Left lobe of liver (tissue), 2 donors: ENCODE measurements around the gene GOLGA8N. TPM values are rescaled to one million over a fixed set of nuclear protein-coding genes. Genes with fewer than 3 reads are reported as not detected.

Source experiments
- ATAC-seq: fragments of 200-7000 bp; cut with Tn5 transposase; one replicate; pipeline ENCODE4 v1.9.1; 2020; ENCODE audit warnings: mild to moderate bottlenecking, moderate library complexity
- DNase-seq: peaks from one replicate; pipeline ENCODE4 v3.0.0-alpha.2; 2020; ENCODE audit warnings: low spot score
- total RNA-seq: library from RNA; stranded (reverse); gene quantifications from one replicate; pipeline ENCODE4 v1.2.1, GENCODE V29; 2021
- donor health status: DM: no; HTN: no; CAD: no; lungs with moderate emphysema.
- donor health status: DM: no; HTN: yes; CAD: no.

The GOLGA8N gene
- total RNA-seq, 1 donor from 2014 or later: 8.8 TPM

GRCh38 chr15:32649342-32649741 is 56.1 kb downstream of the GOLGA8N start:
- no peak for DNase-seq
- peak; percentile 88 for ATAC-seq

GRCh38 chr15:32651229-32651837 is 58.1 kb downstream of the GOLGA8N start:
- peak; percentile 56 for DNase-seq
- peak; percentile 96 for ATAC-seq

GRCh38 chr15:32652178-32652577 is 58.9 kb downstream of the GOLGA8N start:
- DNase-seq: no peak
- ATAC-seq: no peak

- ATAC-seq (no peak), DNase-seq (no peak)
These were observed 62.8 kb downstream of the GOLGA8N start for GRCh38 chr15:32656091-32656490.

- DNase-seq (no peak), ATAC-seq (no peak)
These were observed 63.2 kb downstream of the GOLGA8N start for GRCh38 chr15:32656496-32656895.

Other genes with a start within 250 kb of the GOLGA8N start
- gene GOLGA8K, start 190.2 kb upstream of the GOLGA8N start, total RNA-seq: 0.40 TPM
- gene GOLGA8O, start 137.8 kb upstream of the GOLGA8N start, total RNA-seq: 3.2 TPM
- gene ARHGAP11A, start 22.0 kb downstream of the GOLGA8N start, total RNA-seq: 1.8 TPM
- gene SCG5, start 48.3 kb downstream of the GOLGA8N start, total RNA-seq: 16.5 TPM
- gene GREM1, start 124.5 kb downstream of the GOLGA8N start, total RNA-seq: 2.2 TPM